Endothelial cell of umbilical vein (primary cell): ENCODE results near the gene ARF5. TPM values are rescaled to one million over a fixed set of nuclear protein-coding genes. Genes with fewer than 3 reads are reported as not detected.

ENCODE experiments used
- BruUV-seq: library from RNA; stranded (reverse); fragments of 400-500 nt; replicated peaks from 2 replicates; lab custom pipeline; 2021; lab: Mats Ljungman, UMichigan
- CTCF ChIA-PET: fragments of 300-600, 350-600 bp; sonication (Branson Sonifier 250); formaldehyde crosslinking; loops from one replicate; lab custom pipeline; 2021; ENCODE audit warnings: antibody characterized with exemption, inconsistent platforms; lab: Charles Lee
- POLR2A ChIA-PET: fragments of 300-600, 350-600 bp; sonication (Branson Sonifier 250); formaldehyde crosslinking; loops from one replicate; lab custom pipeline; 2021; ENCODE audit warnings: antibody characterized with exemption, inconsistent platforms; lab: Charles Lee
- DNase-seq: peaks from one replicate; pipeline ENCODE4 v3.0.0-alpha.2; 2011; ENCODE audit warnings: low read depth, low spot score
- FAIRE-seq: peaks from 2 replicates; lab custom pipeline; 2011; peaks lifted over from hg19 to GRCh38; lab: Jason Lieb, UNC
- H2AFZ ChIP-seq: 2 replicates; pipeline ENCODE4 v1.6.0; 2012; ENCODE audit warnings: low read depth, low read length, control low read depth, inconsistent platforms
- H3K27ac ChIP-seq: 2 replicates; pipeline ENCODE4 v1.5.1; 2011; ENCODE audit warnings: low read depth, mild to moderate bottlenecking, control low read depth, low read length, moderate library complexity; ENCODE audit not compliant: insufficient read depth
- H3K27me3 ChIP-seq, 2 experiments: 2 replicates each; pipeline versions ENCODE4 v1.6.0 to v1.6.1; 2011; ENCODE audit warnings: low read length in 2 of 2, mixed read lengths in 1 of 2; ENCODE audit not compliant: control insufficient read depth in 2 of 2, insufficient read depth in 2 of 2
- H3K36me3 ChIP-seq, 2 experiments: 2 replicates in 1 of 2; 3 replicates in 1 of 2; pipeline ENCODE4 v1.5.1; 2011; ENCODE audit warnings: low read length in 2 of 2, mild to moderate bottlenecking in 1 of 2, moderate library complexity in 1 of 2; ENCODE audit not compliant: control insufficient read depth in 2 of 2, insufficient read depth in 2 of 2; ENCODE audit errors: extremely low read depth in 1 of 2
- H3K4me1 ChIP-seq: 3 replicates; pipeline ENCODE4 v1.5.1; 2011; ENCODE audit warnings: mild to moderate bottlenecking, low read length; ENCODE audit not compliant: control insufficient read depth, insufficient read depth; ENCODE audit errors: extremely low read depth
- H3K4me2 ChIP-seq: 2 replicates; pipeline ENCODE4 v1.6.1; 2011; ENCODE audit warnings: low read length, control low read depth, mixed read lengths; ENCODE audit not compliant: insufficient read depth
- H3K4me3 ChIP-seq, 3 experiments: fragments of 200-600 bp in 1 of 3; sonication (generic), shearing (Covaris generic) in 1 of 3; replicated peaks in 1 of 3; 2 replicates each; pipeline ENCODE4 v1.5.1; 2011 to 2016; ENCODE audit warnings: control low read depth in 3 of 3, low read length in 3 of 3, mild to moderate bottlenecking in 2 of 3, inconsistent platforms in 1 of 3, low read depth in 1 of 3, moderate library complexity in 1 of 3; ENCODE audit not compliant: insufficient read depth in 1 of 3
- H3K79me2 ChIP-seq: 2 replicates; pipeline ENCODE4 v1.6.0; 2012; ENCODE audit warnings: low read length, inconsistent platforms; ENCODE audit not compliant: control insufficient read depth, insufficient read depth
- H3K9ac ChIP-seq: replicated peaks from 2 replicates; pipeline ENCODE3; 2011; ENCODE audit warnings: low read length, control low read depth; ENCODE audit not compliant: insufficient read depth; ENCODE audit errors: extremely low read depth
- H3K9me1 ChIP-seq: replicated peaks from 3 replicates; pipeline ENCODE4 v1.6.0; 2011; ENCODE audit warnings: mild to moderate bottlenecking, low read length; ENCODE audit not compliant: control insufficient read depth, insufficient read depth; ENCODE audit errors: extremely low read depth
- H3K9me3 ChIP-seq: replicated peaks from 2 replicates; pipeline ENCODE4 v1.5.1; 2012; ENCODE audit warnings: low read length, inconsistent platforms; ENCODE audit not compliant: control insufficient read depth, insufficient read depth
- H4K20me1 ChIP-seq: replicated peaks from 2 replicates; pipeline ENCODE3; 2011; ENCODE audit warnings: mild to moderate bottlenecking, low read length; ENCODE audit not compliant: control insufficient read depth, insufficient read depth; ENCODE audit errors: extremely low read depth
- CTCF ChIP-seq, 2 donors: IDR thresholded peaks; 1 replicate in 1 of 2; 2 replicates in 1 of 2; pipeline ENCODE4 v1.5.1; 2011; ENCODE audit warnings: low read length in 2 of 2, mild to moderate bottlenecking in 2 of 2, moderate library complexity in 2 of 2, control low read depth in 1 of 2, inconsistent platforms in 1 of 2, low read depth in 1 of 2; ENCODE audit not compliant: insufficient read depth in 1 of 2; ENCODE audit errors: extremely low read depth in 1 of 2
- EZH2 ChIP-seq: IDR thresholded peaks from 2 replicates; pipeline ENCODE4 v1.6.1; 2012; ENCODE audit warnings: borderline replicate concordance, low read depth, mild to moderate bottlenecking, moderate library complexity, low read length, inconsistent platforms; ENCODE audit not compliant: severe bottlenecking
- FOS ChIP-seq: IDR thresholded peaks from 2 replicates; pipeline ENCODE4 v1.6.1; 2011; ENCODE audit warnings: mild to moderate bottlenecking, low read length, moderate library complexity, borderline replicate concordance; ENCODE audit not compliant: insufficient read depth
- GATA2 ChIP-seq: IDR thresholded peaks from 2 replicates; pipeline ENCODE4 v1.7.0; 2011; ENCODE audit warnings: low read depth, mild to moderate bottlenecking, moderate library complexity, mixed read lengths, low read length; ENCODE audit not compliant: insufficient read length, insufficient read depth
- JUN ChIP-seq: IDR thresholded peaks from 2 replicates; pipeline ENCODE4 v1.6.1; 2011; ENCODE audit warnings: borderline replicate concordance, low read depth; ENCODE audit not compliant: insufficient read length, insufficient read depth
- MAX ChIP-seq: IDR thresholded peaks from 2 replicates; pipeline ENCODE4 v1.6.1; 2011; ENCODE audit not compliant: insufficient read depth, insufficient read length
- MYC ChIP-seq: IDR thresholded peaks from one replicate; pipeline ENCODE4 v1.6.1; 2011; ENCODE audit warnings: mild to moderate bottlenecking, low read depth, low read length
- POLR2A ChIP-seq: IDR thresholded peaks from 2 replicates; pipeline ENCODE4 v1.6.1; 2012; ENCODE audit warnings: low read depth, mild to moderate bottlenecking, control low read depth, low read length
- POLR2AphosphoS5 ChIP-seq: IDR thresholded peaks from 2 replicates; pipeline ENCODE4 v1.6.1; 2012; ENCODE audit warnings: low read depth, mild to moderate bottlenecking, control low read depth, low read length, moderate library complexity; ENCODE audit not compliant: insufficient read depth
- dilution Hi-C: fragments of 300-500 bp; cut with MboI; formaldehyde crosslinking; loops from one replicate; pipeline ENCODE4 v1.15.0; 2019; ENCODE audit warnings: low sequenced_read_pairs; ENCODE audit not compliant: extremely low pct_ligation_motif_present
- intact Hi-C: fragments of 100-400 bp; cut with micrococcal nuclease; formaldehyde crosslinking; loops from one replicate; pipeline ENCODE4 v1.10.0; 2022
- polyA plus RNA-seq, 4 experiments: library from polyadenylated mRNA; depleted of rRNA in 3 of 4; stranded (reverse) in 3 of 4; unstranded in 1 of 4; fragments of >200 nt; gene quantifications; 2 replicates each; pipeline versions ENCODE4 v1.2.1 to v1.2.3, GENCODE V29; 2011 to 2012; ENCODE audit warnings: missing spikeins in 1 of 4
- total RNA-seq: library from RNA; stranded (reverse); gene quantifications from 2 replicates; pipeline ENCODE4 v1.2.3, GENCODE V29; 2021

ARF5 gene
- total and polyA plus RNA-seq, 2 donors (not counting 3 experiments of a cell fraction or from before 2014, with no cell fraction given) = 122 to 428 TPM

- Histone ChIP-seq H3K36me3 (no peaks in the 10 kb centered on the region), H3K4me2 (no peak overlapping the region), H3K9ac (no peak overlapping the region), H2AFZ (no peak overlapping the region), H3K4me3 (no peak overlapping the region), H3K79me2 (no peaks in the 10 kb centered on the region), H3K4me1 (no peaks in the 10 kb centered on the region), H3K27ac (no peak overlapping the region), H3K9me1 (no peaks in the 10 kb centered on the region), H4K20me1 (no peaks in the 10 kb centered on the region), H3K9me3 (no peaks in the 10 kb centered on the region), H3K27me3 (peaks cover 30 to 44% of the 10 kb centered on the region in 2 experiments)
- POLR2A ChIA-PET = no interaction called here
- intact Hi-C loops (loop anchor here (1.0 to 10.0 kb wide), 2 partner anchors 23 to 115 kb away; no protein-coding TSS in a partner anchor), dilution Hi-C loops (no loop called here)
- TF ChIP-seq CTCF (IDR thresholded peaks at IDR 0.05; ENCODE audit: extremely low read depth in 1 of 2, insufficient read depth in 1 of 2, low read depth in 1 of 2, low read length in 2 of 2) (no peak), GATA2 (no peak), POLR2AphosphoS5 (no peak), MAX (no peak), POLR2A (no peak), MYC (no peak), FOS (no peak), EZH2 (no peak), JUN (no peak)
- BruUV-seq = no TSS peak
- CTCF ChIA-PET = interaction anchor here (0.9 to 1.6 kb wide), 2 partner anchors 587 to 590 kb away, joined by 3 to 4 read pairs; no protein-coding TSS in a partner anchor
- DNase-seq (no peak), FAIRE-seq (no peak)
Measured at GRCh38 chr7:127619681-127620405, 31.6 kb downstream of the ARF5 start.
